Ovary (tissue), 3 donors: Measurements from ENCODE around the gene LRRN4CL.

Experiments used
- POLR2A ChIP-seq: fragments of 450-650 bp; IDR thresholded peaks from one replicate; pipeline ENCODE4 v1.6.1; 2017; ENCODE audit warnings: antibody characterized with exemption, mild to moderate bottlenecking, moderate library complexity
- TF ChIP-seq, protein P1 (sequence below), 3 donors: fragments of 450-650 bp in 2 of 3; fragments of 200-600 bp in 1 of 3; IDR thresholded peaks; one replicate each; pipeline versions ENCODE4 v1.5.1 to v1.8.0; 2016 to 2022; ENCODE audit warnings: antibody characterized with exemption in 3 of 3, mild to moderate bottlenecking in 1 of 3
- donor health status: DM: no; HTN: no; CAD: no.

DNA sequence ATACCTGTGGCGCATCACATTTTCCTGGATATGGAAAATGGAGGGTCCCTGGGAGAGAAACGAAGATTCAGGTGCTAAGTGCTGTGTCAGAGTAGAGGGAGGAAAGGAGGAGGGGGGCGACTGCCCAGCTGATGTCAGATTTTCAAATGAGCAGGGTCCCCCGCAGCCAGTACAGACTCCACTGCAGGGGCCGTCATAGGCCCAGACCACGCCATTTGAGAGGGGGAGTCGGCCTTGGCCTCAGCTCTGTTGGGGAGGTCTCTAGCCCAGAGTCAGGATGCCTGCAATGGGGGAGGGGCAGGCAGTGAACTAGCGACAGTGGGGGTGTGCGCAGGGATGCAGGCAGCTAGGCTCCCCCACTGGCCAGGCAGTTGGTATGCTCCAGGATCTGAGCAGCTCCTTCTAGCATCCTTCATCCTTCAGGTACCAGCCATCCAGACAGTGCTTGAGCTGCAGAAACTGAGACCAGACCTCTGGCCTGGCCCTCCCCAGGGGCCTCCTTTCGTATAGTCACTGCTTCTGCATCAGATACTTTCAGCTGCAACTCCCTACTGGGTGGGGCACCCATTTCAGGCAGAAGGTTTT is 18.0 kb upstream of the LRRN4CL start, which contains the start of the genes BSCL2 and GNG3:
- TF ChIP-seq, protein P1, sequence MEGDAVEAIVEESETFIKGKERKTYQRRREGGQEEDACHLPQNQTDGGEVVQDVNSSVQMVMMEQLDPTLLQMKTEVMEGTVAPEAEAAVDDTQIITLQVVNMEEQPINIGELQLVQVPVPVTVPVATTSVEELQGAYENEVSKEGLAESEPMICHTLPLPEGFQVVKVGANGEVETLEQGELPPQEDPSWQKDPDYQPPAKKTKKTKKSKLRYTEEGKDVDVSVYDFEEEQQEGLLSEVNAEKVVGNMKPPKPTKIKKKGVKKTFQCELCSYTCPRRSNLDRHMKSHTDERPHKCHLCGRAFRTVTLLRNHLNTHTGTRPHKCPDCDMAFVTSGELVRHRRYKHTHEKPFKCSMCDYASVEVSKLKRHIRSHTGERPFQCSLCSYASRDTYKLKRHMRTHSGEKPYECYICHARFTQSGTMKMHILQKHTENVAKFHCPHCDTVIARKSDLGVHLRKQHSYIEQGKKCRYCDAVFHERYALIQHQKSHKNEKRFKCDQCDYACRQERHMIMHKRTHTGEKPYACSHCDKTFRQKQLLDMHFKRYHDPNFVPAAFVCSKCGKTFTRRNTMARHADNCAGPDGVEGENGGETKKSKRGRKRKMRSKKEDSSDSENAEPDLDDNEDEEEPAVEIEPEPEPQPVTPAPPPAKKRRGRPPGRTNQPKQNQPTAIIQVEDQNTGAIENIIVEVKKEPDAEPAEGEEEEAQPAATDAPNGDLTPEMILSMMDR (IDR thresholded peaks at IDR 0.05) = no peak
- TF ChIP-seq POLR2A = no peak
